ENCODE measurements around the gene TNFRSF14. TPM values are rescaled to one million over a fixed set of nuclear protein-coding genes. Genes with fewer than 3 reads are reported as not detected.

TNFRSF14 gene
- total RNA-seq, 4 donors from 2014 or later, result 64.9 to 105 (median 91.1) TPM

GRCh38 chr1:2587860-2588571 is 31.8 kb downstream of the TNFRSF14 start:
- Histone ChIP-seq H3K36me3 (peaks cover 0 to 27% (median 0%) of the 10 kb centered on the region in 3 donors), H3K27me3 (peaks cover 0 to 5% of the 10 kb centered on the region in 2 donors), H3K4me3 (peak overlapping the region in 3 of 4 donors; percentile 56 to 96 (median 96)), H3K9me3 (no peaks in the 10 kb centered on the region), H3K27ac (peak overlapping the region in 2 of 4 donors; percentile 38 to 99), H3K4me1 (peaks cover 0 to 39% (median 21%) of the 10 kb centered on the region in 4 donors)
- no peak for DNase-seq (ENCODE audit: low spot score in 2 of 2)
- TF ChIP-seq EP300 (IDR thresholded peaks at IDR 0.05), result no peak
- WGBS, 2 donors, result 71 to 79% methylated on average over 12 to 16 of the region's 19 CpGs

- Histone ChIP-seq H3K27me3 (peaks cover 0 to 6% of the 10 kb centered on the region in 2 donors), H3K36me3 (peaks cover 0 to 27% (median 0%) of the 10 kb centered on the region in 3 donors), H3K9me3 (no peaks in the 10 kb centered on the region), H3K4me3 (no peak overlapping the region), H3K4me1 (peaks cover 0 to 41% (median 18%) of the 10 kb centered on the region in 4 donors), H3K27ac (no peak overlapping the region)
- no peak for DNase-seq (ENCODE audit: low spot score in 2 of 2)
- TF ChIP-seq POLR2A (IDR thresholded peaks at IDR 0.05), result no peak
- no peak for TF ChIP-seq CTCF (IDR thresholded peaks at IDR 0.05)
- no peak for TF ChIP-seq EP300 (IDR thresholded peaks at IDR 0.05)
- WGBS, 2 donors, result 76 to 90% methylated on average over 14 to 23 of the region's 23 CpGs
These were observed 32.7 kb downstream of the TNFRSF14 start for GRCh38 chr1:2588661-2589430.

- TF ChIP-seq EP300 (IDR thresholded peaks at IDR 0.05), result no peak
- no peak for TF ChIP-seq CTCF (IDR thresholded peaks at IDR 0.05)
- no peak for TF ChIP-seq POLR2A (IDR thresholded peaks at IDR 0.05)
- Histone ChIP-seq H3K27ac (no peak overlapping the region), H3K9me3 (no peaks in the 10 kb centered on the region), H3K27me3 (peaks cover 0 to 12% of the 10 kb centered on the region in 2 donors), H3K4me1 (peaks cover 0 to 40% (median 16%) of the 10 kb centered on the region in 4 donors), H3K36me3 (peaks cover 0 to 27% (median 0%) of the 10 kb centered on the region in 3 donors), H3K4me3 (no peak overlapping the region)
- DNase-seq (ENCODE audit: low spot score in 2 of 2), result no peak
- 87 to 95% methylated on average over 15 to 25 of the region's 25 CpGs for WGBS, 2 donors
These were observed 33.5 kb downstream of the TNFRSF14 start for GRCh38 chr1:2589431-2590232.

- no peak overlapping the region for H3K4me3 ChIP-seq
- H3K4me1 ChIP-seq, result peaks cover 0 to 33% (median 9%) of the 10 kb centered on the region in 4 donors
- no peaks in the 10 kb centered on the region for H3K9me3 ChIP-seq
- no peak overlapping the region for H3K27ac ChIP-seq
- H3K36me3 ChIP-seq, result peaks cover 0 to 27% (median 0%) of the 10 kb centered on the region in 3 donors
- DNase-seq (ENCODE audit: low spot score in 2 of 2), result no peak
- WGBS, 2 donors, result 92 to 93% methylated on average over 13 to 27 of the region's 31 CpGs
- no peak for TF ChIP-seq EP300 (IDR thresholded peaks at IDR 0.05)
- TF ChIP-seq POLR2A (IDR thresholded peaks at IDR 0.05), result no peak
- TF ChIP-seq CTCF (IDR thresholded peaks at IDR 0.05), result no peak
- H3K27me3 ChIP-seq, result peaks cover 0 to 14% of the 10 kb centered on the region in 2 donors
These were observed 34.3 kb downstream of the TNFRSF14 start for GRCh38 chr1:2590233-2591141.
